K562 (cell line): ENCODE results near the gene TNP1. TPM values are rescaled to one million over a fixed set of nuclear protein-coding genes. Genes with fewer than 3 reads are reported as not detected.

ENCODE experiments used
- ATAC-seq: fragments of 200-7000 bp; cut with Tn5 transposase; 3 replicates; pipeline ENCODE4 v1.9.1; 2020; ENCODE audit warnings: moderate library complexity
- BruUV-seq: library from RNA; stranded (reverse); fragments of 400-500 nt; replicated peaks from 2 replicates; lab custom pipeline; 2021; lab: Mats Ljungman, UMichigan
- CTCF ChIA-PET: fragments of 300-600 bp; formaldehyde crosslinking; extraction: SDS; loops from one replicate; lab custom pipeline; 2021; ENCODE audit warnings: low intra/inter-chr PET ratio; lab: Yijun Ruan, JAX
- POLR2A ChIA-PET: fragments of 300-600, 350-650 bp; sonication (Branson Sonifier 250); formaldehyde crosslinking; extraction: SDS; loops from one replicate; lab custom pipeline; 2021; ENCODE audit warnings: antibody characterized with exemption, inconsistent platforms; lab: Yijun Ruan, JAX
- DNase-seq, 4 experiments: peaks; one replicate each; pipeline versions ENCODE4 v3.0.0 to v3.0.0-alpha.2; 2011 to 2018; ENCODE audit warnings: low spot score in 3 of 4, mixed read lengths in 3 of 4; ENCODE audit errors: extremely low read depth in 1 of 4
- FAIRE-seq: peaks from 2 replicates; lab custom pipeline; 2011; peaks lifted over from hg19 to GRCh38; lab: Jason Lieb, UNC
- H2AFZ ChIP-seq: 2 replicates; pipeline ENCODE4 v1.6.0; 2011; ENCODE audit warnings: low read depth, low read length, control low read depth, inconsistent platforms
- H3K27ac ChIP-seq: fragments of 200-600 bp; 3 replicates; pipeline ENCODE4 v1.8.0; 2011; ENCODE audit warnings: low read depth, mild to moderate bottlenecking, control low read depth, inconsistent platforms, low read length, moderate library complexity, mixed read lengths; ENCODE audit errors: extremely low read depth
- H3K27me3 ChIP-seq, 2 experiments: fragments of 300-600 bp in 1 of 2; 2 replicates in 1 of 2; 3 replicates in 1 of 2; pipeline versions ENCODE4 v1.6.0 to v1.8.0; 2011; ENCODE audit warnings: inconsistent platforms in 2 of 2, low read length in 2 of 2, mild to moderate bottlenecking in 1 of 2, mixed read lengths in 1 of 2, moderate library complexity in 1 of 2; ENCODE audit not compliant: control insufficient read depth in 2 of 2, insufficient read depth in 2 of 2
- H3K36me3 ChIP-seq: fragments of 300-600 bp; 3 replicates; pipeline ENCODE4 v1.8.0; 2011; ENCODE audit warnings: mild to moderate bottlenecking, low read length, inconsistent platforms; ENCODE audit not compliant: control insufficient read depth, insufficient read depth
- H3K4me1 ChIP-seq, 2 experiments: fragments of 200-600 bp in 1 of 2; replicated peaks in 1 of 2; 2 replicates in 1 of 2; 3 replicates in 1 of 2; pipeline versions ENCODE4 v1.5.1 to v1.8.0; 2011; ENCODE audit warnings: inconsistent platforms in 2 of 2, low read length in 2 of 2, mild to moderate bottlenecking in 1 of 2, mixed read lengths in 1 of 2, moderate library complexity in 1 of 2; ENCODE audit not compliant: control insufficient read depth in 2 of 2, insufficient read depth in 2 of 2
- H3K4me2 ChIP-seq: 2 replicates; pipeline ENCODE4 v1.6.1; 2011; ENCODE audit warnings: low read length, control low read depth, inconsistent platforms, mixed read lengths; ENCODE audit not compliant: insufficient read depth
- H3K4me3 ChIP-seq: fragments of 200-600 bp; sonication (generic), shearing (Covaris generic); 2 replicates; pipeline ENCODE4 v1.5.1; 2016; ENCODE audit warnings: control low read depth, inconsistent platforms
- H3K79me2 ChIP-seq: fragments of 200-600 bp; 3 replicates; pipeline ENCODE4 v1.8.0; 2011; ENCODE audit warnings: low read length, inconsistent platforms; ENCODE audit not compliant: control insufficient read depth, insufficient read depth
- H3K9ac ChIP-seq, 2 experiments: 2 replicates each; pipeline versions ENCODE4 v1.6.0 to v1.6.1; 2011; ENCODE audit warnings: low read depth in 2 of 2, low read length in 2 of 2, control low read depth in 1 of 2, inconsistent platforms in 1 of 2, mild to moderate bottlenecking in 1 of 2, mixed read lengths in 1 of 2; ENCODE audit not compliant: insufficient read depth in 1 of 2
- H3K9me1 ChIP-seq: one replicate; pipeline ENCODE4 v1.6.0; 2011; ENCODE audit warnings: inconsistent platforms, mild to moderate bottlenecking, low read length, moderate library complexity; ENCODE audit not compliant: control insufficient read depth, insufficient read depth
- H3K9me3 ChIP-seq: replicated peaks from 2 replicates; pipeline ENCODE4 v1.5.1; 2011; ENCODE audit warnings: low read depth, low read length, inconsistent platforms; ENCODE audit not compliant: control insufficient read depth, insufficient read depth
- H4K20me1 ChIP-seq: replicated peaks from 2 replicates; pipeline ENCODE4 v1.6.1; 2011; ENCODE audit warnings: low read length, inconsistent platforms, mixed read lengths; ENCODE audit not compliant: control insufficient read depth, insufficient read depth
- E2F1 ChIP-seq: sonication (generic); formaldehyde crosslinking; IDR thresholded peaks from 2 replicates; pipeline ENCODE4 v1.8.1; 2023; ENCODE audit warnings: mild to moderate bottlenecking, missing genetic modification reagents, moderate library complexity
- ELK1 ChIP-seq: sonication (generic); formaldehyde crosslinking; IDR thresholded peaks from 2 replicates; pipeline ENCODE4 v1.8.1; 2022; ENCODE audit warnings: missing genetic modification reagents
- MEIS2 ChIP-seq: fragments of 450-650 bp; IDR thresholded peaks from 2 replicates; pipeline ENCODE4 v1.6.1; 2014; ENCODE audit warnings: mild to moderate bottlenecking; ENCODE audit not compliant: partially characterized antibody
- NR0B1 ChIP-seq: fragments of 450-650 bp; IDR thresholded peaks from one replicate; pipeline ENCODE4 v1.6.1; 2018; ENCODE audit warnings: mild to moderate bottlenecking, moderate library complexity; ENCODE audit not compliant: partially characterized antibody
- PBX2 ChIP-seq, 2 experiments: IDR thresholded peaks in 1 of 2; conservative IDR thresholded peaks in 1 of 2; 2 replicates each; pipeline ENCODE4 v1.6.1; 2016; ENCODE audit warnings: low read depth in 2 of 2, mild to moderate bottlenecking in 1 of 2, missing compliant biosample characterization in 1 of 2, missing genetic modification characterization in 1 of 2, moderate library complexity in 1 of 2
- PKNOX1 ChIP-seq: fragments of 450-650 bp; IDR thresholded peaks from 2 replicates; pipeline ENCODE4 v1.6.1; 2016
- WGBS: fragments of 100-300 bp; shearing (Covaris generic); methylation state at CpG from one replicate; pipeline ENCODE4 v1.1.6; 2016; ENCODE audit warnings: low coverage, mixed read lengths; ENCODE audit not compliant: insufficient coverage; ENCODE audit errors: missing lambda C conversion rate; 5-methylcytosine and 5-hydroxymethylcytosine counted together
- in situ Hi-C: fragments of 300-500 bp; cut with MboI; formaldehyde crosslinking; loops from 4 replicates; pipeline ENCODE4 v1.15.0; 2018; ENCODE audit warnings: inconsistent platforms, mixed read lengths
- intact Hi-C: fragments of 100-400 bp; cut with micrococcal nuclease; formaldehyde crosslinking; loops from 2 replicates; pipeline ENCODE4 v1.14.2; 2022
- polyA plus RNA-seq, 8 experiments: library from polyadenylated mRNA; depleted of rRNA in 4 of 8; stranded (reverse) in 5 of 8; unstranded in 3 of 8; fragments of >200 nt; fragmentation: Nextera tagmentation in 2 of 8; fragmentation: Illumina TruSeq in 1 of 8; extraction: Ambion mirVana in 2 of 8; extraction: Trizol in 1 of 8; gene quantifications; 2 replicates each; pipeline versions ENCODE4 v1.2.1 to v1.2.3, GENCODE V29; 2011 to 2014; ENCODE audit warnings: inconsistent platforms in 1 of 8, missing spikeins in 1 of 8
- total RNA-seq, 7 experiments: library from RNA; depleted of rRNA in 6 of 7; stranded (reverse); fragments of >200 nt in 6 of 7; fragmentation: Illumina TruSeq in 2 of 7; extraction: Trizol in 2 of 7; gene quantifications; 2 replicates each; pipeline versions ENCODE4 v1.2.1 to v1.2.3, GENCODE V29; 2011 to 2021; ENCODE audit warnings: low replicate concordance in 1 of 7

TNP1 gene
- total and polyA plus RNA-seq, 9 of the 15 experiments (the other 6 are each of a cell fraction or from before 2014, with no cell fraction given), result not detected

- no peak for TF ChIP-seq NR0B1
- no peak for TF ChIP-seq ELK1 (CRISPR knock-in tag)
Measured at GRCh38 chr2:216871333-216871934, 11.6 kb upstream of the TNP1 start (continued).

GRCh38 chr2:216870508-216871332 lies 10.9 kb upstream of the TNP1 start:
- Histone ChIP-seq H3K36me3 (no peaks in the 10 kb centered on the region), H3K9me3 (no peaks in the 10 kb centered on the region), H3K9me1 (no peaks in the 10 kb centered on the region), H3K9ac (no peak overlapping the region), H2AFZ (peak overlapping the region; percentile 50), H3K27me3 (no peaks in the 10 kb centered on the region), H3K4me1 (no peaks in the 10 kb centered on the region)
- no peak for DNase-seq
- intact Hi-C loops, result loop anchor here (10.0 kb wide), 1 partner anchor 294 kb away; no protein-coding TSS in a partner anchor
- ATAC-seq, result no peak
- CTCF ChIA-PET, result no interaction called here
- WGBS, result 15% methylated on average over 3 of the region's 3 CpGs
- in situ Hi-C loops, result no loop called here
- TF ChIP-seq PBX2 (CRISPR knock-in tag; IDR thresholded peaks at IDR 0.05; ENCODE audit: low read depth) (no peak), PBX2 (tag; conservative IDR thresholded peaks at IDR 0.05; ENCODE audit: low read depth) (0 out of 2 replicates have a peak, but pooled peaks have one; percentile 47), PKNOX1 (peak; percentile 69), E2F1 (no peak), MEIS2 (peak; percentile 72)
- TF ChIP-seq, all 486 proteins: peak for 3
- H4K20me1 ChIP-seq, result no peaks in the 10 kb centered on the region
- no peaks in the 10 kb centered on the region for H3K79me2 ChIP-seq
- H3K4me2 ChIP-seq, result no peak overlapping the region
- BruUV-seq, result no TSS peak
- no peak for FAIRE-seq
- H3K4me3 ChIP-seq, result no peak overlapping the region
- POLR2A ChIA-PET, result no interaction called here
- H3K27ac ChIP-seq, result no peak overlapping the region
